Muscle layer of colon (tissue), 2 donors: ENCODE data around the gene CYP19A1.

ENCODE experiments used
- H3K27ac ChIP-seq: one replicate; pipeline ENCODE4 v1.7.0; 2013; ENCODE audit warnings: low read depth, mild to moderate bottlenecking, low read length, moderate library complexity
- H3K27me3 ChIP-seq, 2 donors: one replicate each; pipeline ENCODE4 v1.7.0; 2013; ENCODE audit warnings: low read length in 2 of 2, mild to moderate bottlenecking in 2 of 2; ENCODE audit not compliant: insufficient read depth in 2 of 2, control insufficient read depth in 1 of 2
- H3K36me3 ChIP-seq: one replicate; pipeline ENCODE4 v1.7.0; 2013; ENCODE audit warnings: mild to moderate bottlenecking, low read length; ENCODE audit not compliant: insufficient read depth
- H3K4me1 ChIP-seq: one replicate; pipeline ENCODE4 v1.7.0; 2013; ENCODE audit warnings: mild to moderate bottlenecking, low read length; ENCODE audit not compliant: insufficient read depth
- H3K4me3 ChIP-seq, 2 donors: one replicate each; pipeline ENCODE4 v1.7.0; 2013; ENCODE audit warnings: low read length in 2 of 2, low read depth in 1 of 2, mild to moderate bottlenecking in 1 of 2, moderate library complexity in 1 of 2
- H3K9ac ChIP-seq: one replicate; pipeline ENCODE4 v1.7.0; 2013; ENCODE audit warnings: low read length
- H3K9me3 ChIP-seq: one replicate; pipeline ENCODE4 v1.7.0; 2013; ENCODE audit warnings: mild to moderate bottlenecking, low read length
- donor health status: abdominal sarcoma.
- donor health status: Adenocarcinoma of cecum.

Gene CYP19A1

DNA sequence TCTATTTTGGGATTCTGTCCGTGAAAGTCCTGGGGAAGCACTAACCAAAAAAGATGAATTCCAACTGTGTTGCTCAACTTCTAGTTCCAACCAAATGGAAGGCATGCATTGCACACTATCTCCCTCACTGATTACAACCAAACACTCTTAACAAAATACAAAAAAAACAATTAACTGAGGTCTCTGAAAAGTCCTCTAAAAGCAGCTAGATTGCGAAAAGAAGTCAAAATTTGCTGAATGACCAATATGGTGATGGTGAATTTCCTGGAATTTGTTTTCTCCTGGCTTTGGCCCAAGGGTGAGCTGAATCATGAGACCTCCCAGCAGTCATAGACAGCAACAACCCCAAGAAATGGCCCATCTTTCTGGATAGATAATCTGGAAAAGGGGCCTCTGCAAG lies 28.3 kb downstream of the CYP19A1 start:
- no peak overlapping the region for H3K4me3 ChIP-seq
- H3K9me3 ChIP-seq, result no peaks in the 10 kb centered on the region
- no peaks in the 10 kb centered on the region for H3K4me1 ChIP-seq
- H3K9ac ChIP-seq, result no peak overlapping the region
- no peak overlapping the region for H3K27ac ChIP-seq
- H3K36me3 ChIP-seq, result no peaks in the 10 kb centered on the region
- no peaks in the 10 kb centered on the region for H3K27me3 ChIP-seq

DNA sequence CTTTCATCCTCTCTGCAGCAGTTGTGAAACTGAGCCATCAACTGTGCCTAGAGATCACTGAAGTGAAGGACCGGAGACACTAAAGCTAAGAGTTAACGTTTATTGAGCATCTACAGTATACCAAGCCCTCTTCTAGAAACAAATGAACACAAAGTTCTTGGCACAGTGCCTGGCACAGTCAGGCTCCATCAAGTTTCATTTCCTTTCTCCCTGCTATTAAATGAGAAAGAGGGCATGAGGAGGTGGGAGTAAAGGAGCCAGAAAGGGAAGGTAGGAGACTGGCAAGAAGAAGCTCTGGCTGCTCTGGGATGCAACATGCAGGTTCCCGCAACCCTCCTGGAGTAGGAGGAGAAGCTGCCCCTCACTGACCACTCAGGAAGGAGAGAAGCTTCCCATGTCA lies 30.6 kb downstream of the CYP19A1 start:
- no peak overlapping the region for H3K9ac ChIP-seq
- H3K4me3 ChIP-seq, result no peak overlapping the region
- H3K36me3 ChIP-seq, result no peaks in the 10 kb centered on the region
- no peaks in the 10 kb centered on the region for H3K27me3 ChIP-seq
- no peak overlapping the region for H3K27ac ChIP-seq
- no peaks in the 10 kb centered on the region for H3K9me3 ChIP-seq
- no peaks in the 10 kb centered on the region for H3K4me1 ChIP-seq

DNA sequence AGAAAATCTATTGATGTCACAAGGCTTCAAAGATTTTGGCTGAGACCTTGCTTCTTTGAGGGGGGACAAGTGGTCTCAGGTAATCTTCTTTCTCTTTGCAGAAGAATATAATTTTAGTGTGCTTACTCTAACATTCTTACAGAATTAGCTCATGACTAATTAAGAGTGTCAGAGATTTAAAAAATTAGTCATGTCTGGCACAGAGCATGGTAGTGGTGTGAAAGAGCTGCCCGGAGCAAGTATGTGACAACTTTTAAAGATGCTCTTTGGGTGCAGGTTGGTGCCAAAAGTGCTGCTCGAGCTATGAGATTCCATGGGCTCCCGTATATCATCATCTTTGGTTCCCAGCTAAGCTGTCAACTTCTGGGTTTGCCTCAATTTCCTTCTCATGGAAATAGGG lies 31.1 kb downstream of the CYP19A1 start:
- Histone ChIP-seq H3K4me1 (no peaks in the 10 kb centered on the region), H3K9me3 (no peaks in the 10 kb centered on the region), H3K9ac (no peak overlapping the region), H3K27ac (no peak overlapping the region), H3K4me3 (no peak overlapping the region), H3K36me3 (no peaks in the 10 kb centered on the region), H3K27me3 (no peaks in the 10 kb centered on the region)

DNA sequence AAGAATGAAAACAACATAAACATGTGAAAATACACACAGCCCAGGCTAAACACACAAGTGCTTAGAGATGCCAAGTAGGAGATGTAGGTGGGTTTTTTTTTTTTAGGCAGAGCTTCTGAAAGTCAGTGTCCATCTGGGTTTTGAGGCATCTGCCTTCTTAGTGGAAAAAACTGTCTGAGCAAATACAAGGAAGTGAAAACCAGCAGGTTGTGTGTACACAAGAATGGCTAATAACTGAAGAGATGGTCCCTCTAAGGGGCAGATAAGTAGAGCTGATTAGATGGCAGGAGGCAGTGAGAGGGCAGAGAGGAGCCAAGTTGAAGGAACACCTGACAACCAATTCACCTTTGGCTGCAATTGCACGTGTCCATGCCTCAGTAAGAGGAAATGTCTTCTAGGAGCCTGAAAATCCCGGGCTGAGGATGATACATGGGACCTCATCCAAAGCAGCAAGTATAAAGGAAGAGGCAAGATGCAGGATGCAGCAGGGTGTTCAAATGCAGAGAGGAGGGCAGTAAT lies 34.9 kb downstream of the CYP19A1 start:
- H3K36me3 ChIP-seq, result no peaks in the 10 kb centered on the region
- no peaks in the 10 kb centered on the region for H3K9me3 ChIP-seq
- no peak overlapping the region for H3K4me3 ChIP-seq
- H3K27me3 ChIP-seq, result no peaks in the 10 kb centered on the region
- H3K27ac ChIP-seq, result no peak overlapping the region
- no peaks in the 10 kb centered on the region for H3K4me1 ChIP-seq
- H3K9ac ChIP-seq, result no peak overlapping the region

DNA sequence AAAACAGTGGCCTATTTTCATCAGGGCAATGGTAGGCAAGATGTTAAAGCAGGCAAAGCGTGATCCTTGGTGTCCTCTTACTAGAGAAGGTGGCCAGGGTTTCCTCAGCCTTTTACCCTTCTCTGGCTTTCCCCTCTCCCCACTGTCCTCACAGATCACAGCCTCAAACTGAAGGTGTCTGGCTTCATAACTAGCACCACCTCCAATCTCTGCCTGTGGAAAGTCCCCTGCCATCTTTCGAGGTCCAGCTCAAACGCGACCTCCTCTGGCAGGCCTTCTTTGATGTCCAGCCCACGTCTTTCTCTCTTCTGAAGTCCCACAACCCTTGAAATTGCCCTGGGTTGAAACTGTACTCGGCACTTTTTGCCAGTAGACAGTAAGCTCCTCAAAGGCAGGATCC lies 35.9 kb downstream of the CYP19A1 start:
- no peaks in the 10 kb centered on the region for H3K4me1 ChIP-seq
- no peak overlapping the region for H3K27ac ChIP-seq
- no peaks in the 10 kb centered on the region for H3K27me3 ChIP-seq
- no peak overlapping the region for H3K4me3 ChIP-seq
- no peak overlapping the region for H3K9ac ChIP-seq
- no peaks in the 10 kb centered on the region for H3K9me3 ChIP-seq
- H3K36me3 ChIP-seq, result no peaks in the 10 kb centered on the region

DNA sequence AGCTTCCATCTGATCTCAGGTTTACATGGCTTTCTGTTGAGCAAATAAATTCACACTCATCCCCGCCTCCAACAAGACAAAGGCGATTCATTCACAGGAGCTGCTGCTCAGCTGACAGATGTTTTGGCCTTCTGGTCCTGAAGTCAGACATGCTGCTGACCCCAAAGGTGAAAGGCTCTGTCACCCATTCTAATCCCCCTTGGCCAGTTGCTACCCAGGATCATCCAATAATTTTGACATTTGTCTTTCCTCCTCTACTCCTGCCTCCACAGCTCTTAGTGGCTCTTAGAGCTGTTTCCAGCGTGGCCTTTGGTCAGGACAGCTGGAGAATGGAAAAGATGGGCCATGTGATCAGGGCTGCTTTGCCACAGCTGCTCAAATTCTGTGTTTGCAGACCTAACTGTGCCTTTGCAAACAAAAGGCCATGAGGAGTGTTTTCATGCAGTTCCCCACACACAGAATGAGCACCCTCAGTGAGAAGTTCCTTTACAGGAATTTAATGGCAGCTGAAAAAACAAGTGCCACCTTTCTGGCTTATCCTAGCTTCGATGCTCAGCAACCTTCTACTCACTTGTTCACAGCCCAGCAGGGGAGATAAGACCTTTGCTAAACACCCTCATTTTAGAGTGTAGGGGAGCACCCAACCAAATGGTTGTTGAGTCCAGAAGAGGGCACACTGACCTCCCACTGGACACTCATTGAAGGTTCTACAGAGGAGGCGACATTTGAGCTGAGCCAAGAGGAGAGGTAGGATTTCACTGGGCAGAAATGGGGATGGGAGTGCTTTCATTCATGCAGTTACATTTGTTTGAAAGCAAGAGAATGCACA lies 39.0 kb downstream of the CYP19A1 start:
- Histone ChIP-seq H3K27me3 (no peaks in the 10 kb centered on the region), H3K27ac (no peak overlapping the region), H3K4me1 (no peaks in the 10 kb centered on the region), H3K9me3 (no peaks in the 10 kb centered on the region), H3K4me3 (no peak overlapping the region), H3K9ac (no peak overlapping the region), H3K36me3 (no peaks in the 10 kb centered on the region)

DNA sequence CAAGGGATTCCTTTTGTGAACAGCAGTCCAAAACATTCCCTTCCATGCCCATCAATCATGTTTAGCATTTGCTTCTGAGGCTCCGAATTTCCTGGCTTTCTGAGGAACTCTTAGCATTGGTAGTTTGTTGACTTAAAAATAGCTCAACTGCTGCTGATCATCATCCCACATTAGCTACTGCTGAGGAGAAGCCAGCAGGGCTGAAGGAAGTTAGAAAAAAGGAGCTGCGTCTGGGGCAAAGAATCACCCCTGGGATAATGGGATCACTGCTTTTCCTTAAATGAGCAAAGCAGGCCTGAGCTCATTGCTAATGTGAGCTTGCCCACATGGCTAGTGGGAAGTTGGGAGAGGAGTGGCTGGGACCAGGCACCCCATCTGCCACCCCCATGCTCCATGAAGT lies 39.8 kb downstream of the CYP19A1 start:
- H3K27ac ChIP-seq, result no peak overlapping the region
- no peaks in the 10 kb centered on the region for H3K27me3 ChIP-seq
- H3K36me3 ChIP-seq, result no peaks in the 10 kb centered on the region
- H3K9ac ChIP-seq, result no peak overlapping the region
- H3K9me3 ChIP-seq, result no peaks in the 10 kb centered on the region
- H3K4me1 ChIP-seq, result no peaks in the 10 kb centered on the region
- no peak overlapping the region for H3K4me3 ChIP-seq

DNA sequence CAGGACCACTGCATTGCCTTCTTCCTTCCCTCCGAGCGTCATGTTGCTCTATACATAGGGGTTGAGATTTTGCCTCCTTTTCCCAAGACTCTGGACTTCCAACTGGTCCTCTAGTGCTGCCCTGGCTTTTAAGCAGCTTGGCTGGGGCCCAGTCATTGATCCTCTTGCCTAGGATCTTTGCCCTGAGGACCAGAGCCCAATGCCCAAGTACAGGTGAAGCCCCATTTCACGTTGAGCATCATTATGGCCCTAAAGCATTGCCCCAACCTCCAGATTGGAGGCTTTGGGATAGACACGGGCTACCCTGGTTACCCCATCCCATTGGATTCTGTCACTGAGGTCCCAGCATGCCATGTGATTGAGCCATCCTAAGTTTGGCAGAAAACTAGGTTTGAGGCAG lies 47.7 kb downstream of the CYP19A1 start:
- H3K27me3 ChIP-seq, result no peaks in the 10 kb centered on the region
- H3K36me3 ChIP-seq, result no peaks in the 10 kb centered on the region
- no peaks in the 10 kb centered on the region for H3K4me1 ChIP-seq
- no peaks in the 10 kb centered on the region for H3K9me3 ChIP-seq
- no peak overlapping the region for H3K9ac ChIP-seq
- H3K4me3 ChIP-seq, result no peak overlapping the region
- H3K27ac ChIP-seq, result no peak overlapping the region

DNA sequence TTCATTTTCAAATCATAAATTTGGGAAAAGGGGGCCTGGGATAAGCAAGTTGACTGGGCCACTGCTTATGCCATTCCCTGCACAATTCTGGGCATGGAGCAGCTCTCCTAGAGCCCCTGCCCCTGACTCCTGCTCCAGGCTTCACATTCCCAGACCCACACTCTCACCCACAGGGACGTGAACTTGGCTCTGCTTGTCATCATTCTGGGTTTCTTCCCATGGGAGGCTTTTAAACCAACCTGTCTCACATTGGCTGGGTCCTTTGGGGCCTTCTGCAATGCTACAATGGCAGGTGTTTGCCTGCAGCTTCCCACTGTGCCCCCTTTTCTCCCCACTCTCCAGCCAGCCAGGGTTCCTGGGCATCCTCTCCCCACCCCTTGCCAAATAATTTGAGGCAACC lies 49.1 kb downstream of the CYP19A1 start:
- no peak overlapping the region for H3K9ac ChIP-seq
- no peaks in the 10 kb centered on the region for H3K27me3 ChIP-seq
- no peaks in the 10 kb centered on the region for H3K9me3 ChIP-seq
- H3K36me3 ChIP-seq, result no peaks in the 10 kb centered on the region
- no peak overlapping the region for H3K27ac ChIP-seq
- H3K4me3 ChIP-seq, result no peak overlapping the region
- no peaks in the 10 kb centered on the region for H3K4me1 ChIP-seq

DNA sequence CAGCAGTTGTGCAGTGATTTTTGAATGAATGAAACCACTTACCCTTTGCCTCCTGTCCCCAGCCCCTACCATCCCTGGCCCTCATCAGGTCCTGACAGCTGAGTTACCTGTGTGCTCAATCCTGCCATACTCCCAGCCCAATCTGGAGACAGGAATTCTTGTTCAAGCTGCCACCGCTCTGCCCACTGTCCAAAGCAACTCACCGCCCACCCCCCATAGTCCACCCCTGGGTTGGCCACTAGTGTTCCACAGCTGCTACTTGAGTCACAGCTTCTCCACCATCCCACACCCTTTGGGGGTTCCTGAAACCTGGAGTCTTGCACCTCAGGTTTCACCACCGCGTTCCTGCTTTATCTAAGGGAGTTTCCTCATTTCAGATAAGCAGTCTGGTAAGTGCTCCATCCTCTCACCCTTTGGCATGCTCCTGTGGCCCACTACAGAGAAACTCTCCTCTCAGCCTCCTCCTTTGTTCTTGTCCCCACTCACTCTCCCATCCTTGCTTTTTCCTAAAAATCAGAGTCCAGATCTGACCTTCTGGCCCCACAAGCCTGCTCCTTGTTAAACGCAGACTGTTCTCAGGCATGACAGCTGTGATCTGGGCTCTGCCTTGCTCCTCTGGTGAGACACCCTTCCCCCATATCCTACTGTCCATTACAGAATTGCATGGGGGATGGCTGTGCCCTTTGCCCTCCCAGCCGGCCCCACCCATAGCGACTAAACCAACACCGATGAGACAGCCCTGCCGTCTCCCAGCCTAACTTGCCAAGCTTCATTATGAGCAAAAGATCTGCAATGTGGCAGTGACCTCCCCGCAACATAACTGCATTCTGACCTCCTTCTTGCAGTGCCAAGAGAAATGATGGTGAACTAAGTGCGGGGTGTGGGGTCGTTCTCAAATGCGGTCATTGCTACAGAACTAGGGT lies 50.0 kb downstream of the CYP19A1 start:
- H3K4me3 ChIP-seq, result no peak overlapping the region
- no peak overlapping the region for H3K27ac ChIP-seq
- H3K4me1 ChIP-seq, result no peaks in the 10 kb centered on the region
- no peaks in the 10 kb centered on the region for H3K36me3 ChIP-seq
- no peak overlapping the region for H3K9ac ChIP-seq
- no peaks in the 10 kb centered on the region for H3K27me3 ChIP-seq
- no peaks in the 10 kb centered on the region for H3K9me3 ChIP-seq

DNA sequence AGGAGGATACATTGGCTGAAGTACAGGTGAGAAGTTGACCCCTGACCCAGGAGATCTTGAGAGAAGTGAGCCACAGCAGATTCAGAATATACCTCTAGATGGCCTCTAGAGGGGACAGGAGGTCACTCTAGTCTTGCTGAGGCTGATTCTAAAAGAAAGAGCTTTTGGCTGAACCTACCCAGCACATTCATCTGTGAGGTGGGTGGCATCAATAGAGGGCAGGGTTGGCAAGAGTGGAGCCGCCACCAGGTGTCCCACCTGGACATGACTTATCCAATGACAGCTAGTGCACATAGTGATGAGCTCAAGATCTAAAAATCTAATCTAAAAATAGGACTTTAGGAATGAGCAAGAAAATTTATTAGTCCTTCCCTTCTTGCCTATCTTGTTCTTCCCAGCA lies 51.6 kb downstream of the CYP19A1 start:
- H3K36me3 ChIP-seq, result no peaks in the 10 kb centered on the region
- no peak overlapping the region for H3K4me3 ChIP-seq
- H3K27me3 ChIP-seq, result no peaks in the 10 kb centered on the region
- no peak overlapping the region for H3K9ac ChIP-seq
- H3K4me1 ChIP-seq, result no peaks in the 10 kb centered on the region
- H3K9me3 ChIP-seq, result no peaks in the 10 kb centered on the region
- H3K27ac ChIP-seq, result no peak overlapping the region
